ENCODE data around the gene ALDH1A3.

ALDH1A3 gene

GRCh38 chr15:100881573-100882336 is 2.1 kb downstream of the ALDH1A3 start:
- no peak for DNase-seq (ENCODE audit: low spot score)

GRCh38 chr15:100885116-100885515 is 5.5 kb downstream of the ALDH1A3 start:
- DNase-seq (ENCODE audit: low spot score) = no peak

- no peak for DNase-seq (ENCODE audit: low spot score)
Measured at GRCh38 chr15:100885811-100886210, 6.2 kb downstream of the ALDH1A3 start.

- no peak for DNase-seq (ENCODE audit: low spot score)
Measured at GRCh38 chr15:100887211-100887913, 7.7 kb downstream of the ALDH1A3 start.

- DNase-seq (ENCODE audit: low spot score) = peak; percentile 90
Measured at GRCh38 chr15:100889385-100890050, 9.9 kb downstream of the ALDH1A3 start.

- no peak for DNase-seq (ENCODE audit: low spot score)
Measured at GRCh38 chr15:100890051-100890720, 10.6 kb downstream of the ALDH1A3 start.

GRCh38 chr15:100890850-100891249 is 11.2 kb downstream of the ALDH1A3 start:
- no peak for DNase-seq (ENCODE audit: low spot score)

GRCh38 chr15:100891307-100892012 is 11.8 kb downstream of the ALDH1A3 start:
- DNase-seq (ENCODE audit: low spot score) = no peak

GRCh38 chr15:100892013-100892355 is 12.4 kb downstream of the ALDH1A3 start:
- no peak for DNase-seq (ENCODE audit: low spot score)

- DNase-seq (ENCODE audit: low spot score) = no peak
Measured at GRCh38 chr15:100893261-100893963, 13.8 kb downstream of the ALDH1A3 start.

GRCh38 chr15:100893964-100894295 is 14.3 kb downstream of the ALDH1A3 start:
- DNase-seq (ENCODE audit: low spot score) = no peak

GRCh38 chr15:100895721-100896120 is 16.1 kb downstream of the ALDH1A3 start:
- DNase-seq (ENCODE audit: low spot score) = no peak

GRCh38 chr15:100897221-100898151 is 17.9 kb downstream of the ALDH1A3 start:
- DNase-seq (ENCODE audit: low spot score) = no peak

GRCh38 chr15:100898152-100898490 is 18.5 kb downstream of the ALDH1A3 start:
- DNase-seq (ENCODE audit: low spot score) = no peak

- no peak for DNase-seq (ENCODE audit: low spot score)
Measured at GRCh38 chr15:100898661-100899462, 19.2 kb downstream of the ALDH1A3 start.

- DNase-seq (ENCODE audit: low spot score) = no peak
Measured at GRCh38 chr15:100899601-100900000, 20.0 kb downstream of the ALDH1A3 start.

GRCh38 chr15:100900136-100900794 is 20.6 kb downstream of the ALDH1A3 start:
- DNase-seq (ENCODE audit: low spot score) = no peak

GRCh38 chr15:100900795-100901169 is 21.2 kb downstream of the ALDH1A3 start:
- DNase-seq (ENCODE audit: low spot score) = no peak

- no peak for DNase-seq (ENCODE audit: low spot score)
Measured at GRCh38 chr15:100901296-100901695, 21.7 kb downstream of the ALDH1A3 start.
